ENCODE results near the gene PTCD2. TPM values are rescaled to one million over a fixed set of nuclear protein-coding genes. Genes with fewer than 3 reads are reported as not detected.

Gene PTCD2
- total RNA-seq, 2 experiments from 2014 or later, result 11.7 to 17.9 TPM

- Histone ChIP-seq H3K27ac (ENCODE audit: low read depth, low read length, poor library complexity, severe bottlenecking) (peak overlapping the region; percentile 86), H3K9me2 (ENCODE audit: insufficient read depth, low read length) (no peaks in the 10 kb centered on the region), H4K20me1 (ENCODE audit: insufficient read depth, low read length) (no peaks in the 10 kb centered on the region), H3K4me3 (ENCODE audit: low read depth, low read length, poor library complexity, severe bottlenecking) (peak overlapping the region; percentile 55), H3K9me3 (ENCODE audit: low read length) (no peaks in the 10 kb centered on the region), H2AFZ (ENCODE audit: low read length) (no peak overlapping the region), H3K79me2 (ENCODE audit: insufficient read depth, low read depth, low read length) (peaks cover 74% of the 10 kb centered on the region), H3K36me3 (ENCODE audit: insufficient read depth, low read length) (peaks cover 48% of the 10 kb centered on the region), H3K4me1 (ENCODE audit: insufficient read depth, low read length, poor library complexity, severe bottlenecking) (peaks cover 78% of the 10 kb centered on the region), H3K4me2 (ENCODE audit: low read length) (peak overlapping the region; percentile 71)
- no TSS peak for BruUV-seq (replicated peaks)
- POLR2A ChIA-PET, result interaction anchor here (8.2 to 8.8 kb wide), 2 partner anchors 13 kb away, joined by 78 to 97 read pairs; partner anchors contain the start of genes MRPS27 and PTCD2
- no peak for TF ChIP-seq EZH2phosphoT487 (IDR thresholded peaks at IDR 0.05; ENCODE audit: borderline replicate concordance, low read depth, low read length)
- TF ChIP-seq, protein P1, sequence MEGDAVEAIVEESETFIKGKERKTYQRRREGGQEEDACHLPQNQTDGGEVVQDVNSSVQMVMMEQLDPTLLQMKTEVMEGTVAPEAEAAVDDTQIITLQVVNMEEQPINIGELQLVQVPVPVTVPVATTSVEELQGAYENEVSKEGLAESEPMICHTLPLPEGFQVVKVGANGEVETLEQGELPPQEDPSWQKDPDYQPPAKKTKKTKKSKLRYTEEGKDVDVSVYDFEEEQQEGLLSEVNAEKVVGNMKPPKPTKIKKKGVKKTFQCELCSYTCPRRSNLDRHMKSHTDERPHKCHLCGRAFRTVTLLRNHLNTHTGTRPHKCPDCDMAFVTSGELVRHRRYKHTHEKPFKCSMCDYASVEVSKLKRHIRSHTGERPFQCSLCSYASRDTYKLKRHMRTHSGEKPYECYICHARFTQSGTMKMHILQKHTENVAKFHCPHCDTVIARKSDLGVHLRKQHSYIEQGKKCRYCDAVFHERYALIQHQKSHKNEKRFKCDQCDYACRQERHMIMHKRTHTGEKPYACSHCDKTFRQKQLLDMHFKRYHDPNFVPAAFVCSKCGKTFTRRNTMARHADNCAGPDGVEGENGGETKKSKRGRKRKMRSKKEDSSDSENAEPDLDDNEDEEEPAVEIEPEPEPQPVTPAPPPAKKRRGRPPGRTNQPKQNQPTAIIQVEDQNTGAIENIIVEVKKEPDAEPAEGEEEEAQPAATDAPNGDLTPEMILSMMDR (conservative IDR thresholded peaks at IDR 0.05; ENCODE audit: low read length), result no peak
- peak; percentile 64 for DNase-seq (ENCODE audit: low spot score)
- CTCF ChIA-PET (ENCODE audit: unreplicated experiment), result interaction anchor here (0.6 to 1.2 kb wide), 3 partner anchors 13 to 828 kb away, joined by 3 to 4 read pairs (median 3); no protein-coding TSS in a partner anchor
- intact Hi-C loops (cut with micrococcal nuclease; ENCODE audit: unreplicated experiment), result loop anchor here (2.0 to 10.0 kb wide), 5 partner anchors 13 to 542 kb away; partner anchors contain the start of gene TNPO1
Observed at GRCh38 chr5:72305194-72306142, 14.7 kb upstream of the PTCD2 start.

DNA sequence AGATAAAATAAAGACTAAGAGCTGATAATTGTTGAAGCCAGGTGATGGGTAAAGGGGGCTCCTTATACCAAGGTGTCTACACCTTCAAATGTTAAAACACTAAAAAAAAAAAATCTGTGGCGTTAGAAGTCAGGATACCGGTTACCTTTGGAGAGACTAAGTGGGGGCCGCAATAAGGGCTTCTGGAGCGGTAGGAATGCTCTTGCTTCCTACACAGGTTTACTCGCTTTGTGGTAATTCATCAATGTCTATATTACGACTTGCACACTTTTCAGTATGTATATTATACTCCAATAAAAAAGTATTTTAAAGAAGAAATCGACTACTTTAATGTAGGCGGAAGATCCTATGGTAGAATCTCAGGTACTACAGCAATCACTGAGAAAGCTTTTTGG lies 12.6 kb upstream of the PTCD2 start:
- BruUV-seq (replicated peaks), result no TSS peak
- no peaks in the 10 kb centered on the region for H3K9me3 ChIP-seq (ENCODE audit: low read length)
- ChIA-PET POLR2A (interaction anchor here (1.0 to 8.8 kb wide), 4 partner anchors 9 to 94 kb away, joined by 3 to 97 read pairs (median 48); partner anchors contain the start of genes MRPS27 and PTCD2), CTCF (ENCODE audit: unreplicated experiment) (interaction anchor here (1.0 to 1.5 kb wide), 2 partner anchors 9 to 169 kb away, joined by 3 to 8 read pairs; no protein-coding TSS in a partner anchor)
- DNase-seq (ENCODE audit: low spot score), result no peak
- peaks cover 57% of the 10 kb centered on the region for H3K4me1 ChIP-seq (ENCODE audit: insufficient read depth, low read length, poor library complexity, severe bottlenecking)
- H3K27ac ChIP-seq (ENCODE audit: low read depth, low read length, poor library complexity, severe bottlenecking), result peak overlapping the region; percentile 84
- intact Hi-C loops (cut with micrococcal nuclease; ENCODE audit: unreplicated experiment), result loop anchor here (2.0 to 10.0 kb wide), 5 partner anchors 15 to 540 kb away; partner anchors contain the start of gene TNPO1
- peaks cover 53% of the 10 kb centered on the region for H3K79me2 ChIP-seq (ENCODE audit: insufficient read depth, low read depth, low read length)
- peaks cover 59% of the 10 kb centered on the region for H3K36me3 ChIP-seq (ENCODE audit: insufficient read depth, low read length)
- peak overlapping the region; percentile 71 for H3K4me2 ChIP-seq (ENCODE audit: low read length)
- no peaks in the 10 kb centered on the region for H4K20me1 ChIP-seq (ENCODE audit: insufficient read depth, low read length)
- H3K9me2 ChIP-seq (ENCODE audit: insufficient read depth, low read length), result no peaks in the 10 kb centered on the region
- no peak for TF ChIP-seq EZH2phosphoT487 (IDR thresholded peaks at IDR 0.05; ENCODE audit: borderline replicate concordance, low read depth, low read length)
- TF ChIP-seq, protein P1 (conservative IDR thresholded peaks at IDR 0.05; ENCODE audit: low read length), result no peak
- H3K4me3 ChIP-seq (ENCODE audit: low read depth, low read length, poor library complexity, severe bottlenecking), result peak overlapping the region; percentile 84
- no peak overlapping the region; the same call in 1 of the 2 replicates for H2AFZ ChIP-seq (ENCODE audit: low read length)
